Activated naive CD4-positive, alpha-beta T cell treated with anti-CD3 and anti-CD28 coated beads for 36 hours (primary cell): ENCODE data around the gene RBX1. TPM values are rescaled to one million over a fixed set of nuclear protein-coding genes. Genes with fewer than 3 reads are reported as not detected.
"Not testable (repeated sequence)": the region's sequence is repeated elsewhere in the genome, so short reads cannot be mapped to it uniquely, and the experiment has no call there.

ENCODE experiments used
- CTCF ChIA-PET: fragments of 350-600 bp; sonication (Branson Sonifier 250); formaldehyde crosslinking; loops from one replicate; lab custom pipeline; 2021; ENCODE audit warnings: antibody characterized with exemption; lab: Charles Lee
- DNase-seq: peaks from one replicate; pipeline ENCODE4 v3.0.0-alpha.2; 2020
- H3K27ac Mint-ChIP-seq: one replicate; pipeline ENCODE4 v1.8.0; 2021; ENCODE audit warnings: mild to moderate bottlenecking, mixed read lengths
- H3K27me3 Mint-ChIP-seq: one replicate; pipeline ENCODE4 v1.8.0; 2021; ENCODE audit warnings: low read depth, mixed read lengths
- H3K36me3 Mint-ChIP-seq: one replicate; pipeline ENCODE4 v1.8.0; 2021; ENCODE audit warnings: low read depth, mixed read lengths
- H3K4me1 Mint-ChIP-seq: one replicate; pipeline ENCODE4 v1.8.0; 2021; ENCODE audit warnings: low read depth, mixed read lengths
- H3K4me3 Mint-ChIP-seq: one replicate; pipeline ENCODE4 v1.8.0; 2021; ENCODE audit warnings: mild to moderate bottlenecking, moderate library complexity, mixed read lengths
- H3K9me3 Mint-ChIP-seq: one replicate; pipeline ENCODE4 v1.8.0; 2021; ENCODE audit warnings: mixed read lengths
- intact Hi-C: fragments of 100-400 bp; cut with micrococcal nuclease; formaldehyde crosslinking; loops from one replicate; pipeline ENCODE4 v1.15.1; 2023
- total RNA-seq, 2 experiments: library from RNA; stranded (reverse); gene quantifications; one replicate each; pipeline ENCODE4 v1.2.3, GENCODE V29; 2021

The RBX1 gene
- total RNA-seq, result 10 to 100 TPM; 90.1 to 93.3 TPM

- Mint-ChIP-seq H3K4me3 (peak within 1 kb of the TSS; percentile 93), H3K36me3 (peaks cover 13% of the 10 kb centered on the region), H3K27me3 (no peaks in the 10 kb centered on the region), H3K9me3 (no peaks in the 10 kb centered on the region), H3K4me1 (peaks cover 23% of the 10 kb centered on the region), H3K27ac (peak within 1 kb of the TSS; percentile 98)
- CTCF ChIA-PET, result interaction anchor here (0.5 to 0.8 kb wide), 3 partner anchors 86 to 545 kb away, joined by 3 to 5 read pairs (median 3); no protein-coding TSS in a partner anchor
- peak; percentile 99 for DNase-seq
- intact Hi-C loops, result loop anchor here (1.0 to 2.0 kb wide), 10 partner anchors 71 to 638 kb away; partner anchors contain the start of genes ACO2, L3MBTL2, PHF5A and PMM1
These were observed at the start of gene RBX1 for GRCh38 chr22:40950962-40951794. Gene RBX1 (plus strand): TSS chr22:40951378. CDS start chr22:40951399, 21 bp downstream.

GRCh38 chr22:40904101-40904500 lies 47.1 kb upstream of the RBX1 start:
- intact Hi-C loops, result no loop called here
- Mint-ChIP-seq H3K9me3 (no peaks in the 10 kb centered on the region), H3K27ac (no peak overlapping the region)

GRCh38 chr22:40908895-40909294 lies 42.3 kb upstream of the RBX1 start:
- Mint-ChIP-seq H3K4me3 (no peak overlapping the region), H3K9me3 (no peaks in the 10 kb centered on the region), H3K27me3 (no peaks in the 10 kb centered on the region), H3K27ac (no peak overlapping the region), H3K36me3 (peaks cover 2% of the 10 kb centered on the region), H3K4me1 (no peaks in the 10 kb centered on the region)
- intact Hi-C loops, result no loop called here
- CTCF ChIA-PET, result interaction anchor here (1.0 to 3.2 kb wide), 3 partner anchors 10 to 14 kb away, joined by 3 to 12 read pairs (median 8); no protein-coding TSS in a partner anchor
- no peak for DNase-seq

More at GRCh38 chr22:40904101-40904500, 47.1 kb upstream of the RBX1 start:
- H3K27me3 Mint-ChIP-seq, result no peaks in the 10 kb centered on the region
- CTCF ChIA-PET, result interaction anchor here (1.1 kb wide), 1 partner anchor 19 kb away, joined by 4 read pairs; no protein-coding TSS in a partner anchor
- H3K4me1 Mint-ChIP-seq, result peaks cover 5% of the 10 kb centered on the region
- H3K4me3 Mint-ChIP-seq, result no peak overlapping the region
- no peak for DNase-seq
- no peaks in the 10 kb centered on the region for H3K36me3 Mint-ChIP-seq

GRCh38 chr22:40911772-40912171 lies 39.4 kb upstream of the RBX1 start:
- Mint-ChIP-seq H3K4me1 (no peaks in the 10 kb centered on the region), H3K4me3 (no peak overlapping the region), H3K27ac (no peak overlapping the region), H3K27me3 (no peaks in the 10 kb centered on the region), H3K9me3 (no peaks in the 10 kb centered on the region), H3K36me3 (peaks cover 3% of the 10 kb centered on the region)
- DNase-seq, result no peak
- intact Hi-C loops, result no loop called here
- CTCF ChIA-PET, result interaction anchor here (0.6 kb wide), 1 partner anchor 13 kb away, joined by 4 read pairs; no protein-coding TSS in a partner anchor

- H3K27me3 Mint-ChIP-seq, H3K9me3 Mint-ChIP-seq, DNase-seq, H3K36me3 Mint-ChIP-seq, H3K4me3 Mint-ChIP-seq, H3K4me1 Mint-ChIP-seq, intact Hi-C loops: not testable (repeated sequence)
- CTCF ChIA-PET, result interaction anchor here (1.8 kb wide), 1 partner anchor 10 kb away, joined by 7 read pairs; no protein-coding TSS in a partner anchor
- H3K27ac Mint-ChIP-seq, result peak overlapping the region; percentile 13
These were observed 38.2 kb upstream of the RBX1 start for GRCh38 chr22:40912987-40913386.

GRCh38 chr22:40919446-40919845 lies 31.7 kb upstream of the RBX1 start:
- H3K9me3 Mint-ChIP-seq, result no peaks in the 10 kb centered on the region
- CTCF ChIA-PET, result interaction anchor here (0.8 to 1.4 kb wide), 3 partner anchors 11 to 318 kb away, joined by 3 to 4 read pairs (median 3); no protein-coding TSS in a partner anchor
- no peak overlapping the region for H3K27ac Mint-ChIP-seq
- intact Hi-C loops, result no loop called here
- no peaks in the 10 kb centered on the region for H3K27me3 Mint-ChIP-seq
- no peak overlapping the region for H3K4me3 Mint-ChIP-seq
- H3K4me1 Mint-ChIP-seq, result peaks cover 4% of the 10 kb centered on the region
- H3K36me3 Mint-ChIP-seq, result peaks cover 6% of the 10 kb centered on the region
- no peak for DNase-seq

GRCh38 chr22:40920526-40920925 lies 30.7 kb upstream of the RBX1 start:
- CTCF ChIA-PET, result interaction anchor here (0.6 to 5.0 kb wide), 2 partner anchors 173 to 316 kb away, joined by 3 to 97 read pairs; no protein-coding TSS in a partner anchor
- Mint-ChIP-seq H3K4me3 (no peak overlapping the region), H3K36me3 (peaks cover 6% of the 10 kb centered on the region), H3K4me1 (peaks cover 4% of the 10 kb centered on the region), H3K27ac (no peak overlapping the region), H3K9me3 (no peaks in the 10 kb centered on the region), H3K27me3 (no peaks in the 10 kb centered on the region)
- intact Hi-C loops, result loop anchor here (5.0 kb wide), 2 partner anchors 227 to 297 kb away; no protein-coding TSS in a partner anchor
- no peak for DNase-seq

- Mint-ChIP-seq H3K4me1 (peaks cover 4% of the 10 kb centered on the region), H3K27me3 (no peaks in the 10 kb centered on the region), H3K36me3 (peaks cover 6% of the 10 kb centered on the region), H3K27ac (no peak overlapping the region), H3K9me3 (no peaks in the 10 kb centered on the region), H3K4me3 (no peak overlapping the region)
- CTCF ChIA-PET, result interaction anchor here (0.6 to 5.0 kb wide), 43 partner anchors 9 to 851 kb away, joined by 3 to 97 read pairs (median 4); partner anchors contain the start of genes DNAJB7, EP300 and ZC3H7B
- intact Hi-C loops, result loop anchor here (1.0 to 5.0 kb wide), 3 partner anchors 225 to 315 kb away; no protein-coding TSS in a partner anchor
- peak; percentile 8 for DNase-seq
These were observed 28.5 kb upstream of the RBX1 start for GRCh38 chr22:40922484-40923303.

- H3K4me3 Mint-ChIP-seq, result no peak overlapping the region
- H3K27ac Mint-ChIP-seq, result no peak overlapping the region
- CTCF ChIA-PET, result interaction anchor here (0.5 to 2.8 kb wide), 4 partner anchors 127 to 308 kb away, joined by 3 to 8 read pairs (median 6); no protein-coding TSS in a partner anchor
- H3K4me1 Mint-ChIP-seq, result no peaks in the 10 kb centered on the region
- H3K36me3 Mint-ChIP-seq, result peaks cover 8% of the 10 kb centered on the region
- intact Hi-C loops, result no loop called here
- H3K9me3 Mint-ChIP-seq, result no peaks in the 10 kb centered on the region
- DNase-seq, result no peak
- H3K27me3 Mint-ChIP-seq, result no peaks in the 10 kb centered on the region
These were observed 22.5 kb upstream of the RBX1 start for GRCh38 chr22:40928657-40929056.

GRCh38 chr22:40932396-40932795 lies 18.8 kb upstream of the RBX1 start:
- Mint-ChIP-seq H3K27me3 (no peaks in the 10 kb centered on the region), H3K4me3 (no peak overlapping the region)

GRCh38 chr22:40939202-40939601 lies 12.0 kb upstream of the RBX1 start:
- Mint-ChIP-seq H3K27ac (no peak overlapping the region), H3K9me3 (no peaks in the 10 kb centered on the region), H3K36me3 (no peaks in the 10 kb centered on the region), H3K27me3 (no peaks in the 10 kb centered on the region), H3K4me1 (peaks cover 13% of the 10 kb centered on the region), H3K4me3 (no peak overlapping the region)
- CTCF ChIA-PET, result interaction anchor here (0.6 to 0.9 kb wide), 2 partner anchors 16 to 125 kb away, joined by 3 to 4 read pairs; no protein-coding TSS in a partner anchor
- DNase-seq, result no peak
- intact Hi-C loops, result no loop called here

More at GRCh38 chr22:40932396-40932795, 18.8 kb upstream of the RBX1 start:
- no peak for DNase-seq
- no peaks in the 10 kb centered on the region for H3K4me1 Mint-ChIP-seq
- CTCF ChIA-PET, result interaction anchor here (1.2 to 1.5 kb wide), 2 partner anchors 9 to 305 kb away, joined by 3 to 5 read pairs; no protein-coding TSS in a partner anchor
- H3K36me3 Mint-ChIP-seq, result peaks cover 5% of the 10 kb centered on the region
- H3K27ac Mint-ChIP-seq, result no peak overlapping the region
- no peaks in the 10 kb centered on the region for H3K9me3 Mint-ChIP-seq
- intact Hi-C loops, result no loop called here
